NCI-H2196 (cell line): ENCODE measurements around the gene PHF21A.
"Not testable (repeated sequence)": the region's sequence is repeated elsewhere in the genome, so short reads cannot be mapped to it uniquely, and the experiment has no call there.

Experiments
- DNase-seq: peaks from one replicate; lab custom pipeline; 2025; ENCODE audit not compliant: unreplicated experiment; lab: John Stamatoyannopoulos, UW

PHF21A gene

GRCh38 chr11:46036969-46037368 is 84.3 kb downstream of the PHF21A start:
- DNase-seq, result no peak

DNA sequence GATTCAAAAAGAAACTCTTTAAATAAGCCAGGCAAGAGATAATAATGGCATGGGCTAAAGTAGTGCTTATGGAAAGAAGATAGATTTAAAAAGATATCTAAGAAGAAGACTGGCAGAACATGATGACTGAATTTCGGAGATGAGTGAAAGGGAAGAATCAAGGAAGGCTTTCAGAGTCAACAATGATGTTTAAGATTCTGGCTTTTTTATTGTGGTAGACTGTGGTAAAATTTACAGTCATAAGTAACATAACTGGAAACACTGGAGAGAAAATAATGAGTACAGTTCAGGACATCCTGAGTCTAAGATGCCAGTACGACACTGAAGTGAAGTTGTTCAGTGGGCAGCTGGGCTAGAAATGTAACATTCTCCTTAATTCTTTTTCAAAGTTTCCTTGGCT is 85.2 kb downstream of the PHF21A start:
- no peak for DNase-seq

DNA sequence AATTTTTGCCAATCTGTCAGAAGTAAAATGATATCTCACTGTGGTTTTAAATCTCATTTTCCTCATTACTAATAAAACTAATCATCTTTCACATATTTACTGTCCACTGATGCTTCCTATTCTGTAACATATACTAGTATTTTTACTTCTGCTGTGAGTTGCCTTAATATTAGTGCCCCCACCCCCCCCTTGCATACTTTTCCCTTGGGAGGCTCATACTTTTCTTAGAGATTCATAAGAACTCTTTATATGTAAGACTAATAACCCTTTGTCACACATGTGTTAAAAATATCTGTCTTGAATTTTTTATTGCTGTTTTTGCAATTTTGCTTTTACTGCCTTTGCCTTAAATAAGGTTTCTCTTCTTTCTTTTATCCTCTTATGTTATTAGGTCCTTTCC is 87.2 kb downstream of the PHF21A start:
- DNase-seq, result no peak

DNA sequence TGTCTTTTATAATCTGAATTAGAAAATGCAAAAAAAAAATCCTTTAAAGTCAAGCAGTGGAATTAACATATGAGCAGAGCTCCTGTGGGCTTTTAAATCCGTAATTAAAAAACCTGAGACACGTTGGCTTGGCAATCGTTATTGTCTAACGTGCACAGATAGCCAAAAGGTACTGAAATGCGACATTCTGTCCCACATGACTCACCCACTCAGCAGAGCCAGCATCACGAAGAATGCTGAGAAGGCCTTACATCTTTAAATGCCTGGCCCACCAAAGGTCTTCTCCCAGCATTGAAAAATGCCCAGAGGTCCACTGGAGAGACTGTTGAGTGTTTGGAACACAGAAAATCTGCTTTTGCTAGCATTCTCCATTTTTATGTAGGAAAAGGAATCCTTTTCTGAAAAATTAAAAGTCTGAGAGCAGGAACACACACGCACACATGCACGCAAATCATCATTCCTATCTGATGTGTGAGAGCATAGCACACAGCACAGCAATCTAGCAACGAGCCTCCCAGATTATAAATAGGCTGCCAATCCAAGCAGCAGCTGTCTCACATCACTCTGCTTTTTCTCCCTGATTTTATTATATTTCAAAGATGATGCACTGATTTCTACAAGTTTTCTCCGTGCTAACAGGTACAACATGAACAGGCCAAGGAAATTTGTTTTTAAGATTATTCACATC is 94.5 kb downstream of the PHF21A start:
- no peak for DNase-seq

GRCh38 chr11:46020084-46020599 is 101.1 kb downstream of the PHF21A start:
- no peak for DNase-seq

DNA sequence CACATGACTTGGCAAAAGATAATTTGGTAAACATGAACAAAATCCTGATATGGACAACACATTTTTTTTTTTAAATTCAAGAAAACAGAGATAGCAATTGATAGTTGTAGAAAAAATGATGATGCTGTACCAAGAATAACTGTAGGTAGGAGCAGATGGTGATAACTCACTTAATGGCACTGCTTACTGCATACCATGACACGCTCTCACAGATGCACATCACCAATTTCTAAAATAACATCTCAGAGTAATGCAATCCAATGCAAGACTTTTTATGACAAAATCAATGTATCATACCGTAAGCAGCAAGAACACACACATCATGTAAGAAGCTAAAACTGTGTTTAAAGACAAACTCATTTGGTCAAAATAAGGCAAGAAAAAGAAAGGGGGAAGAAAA is 102.6 kb downstream of the PHF21A start:
- DNase-seq, result no peak

- DNase-seq, result no peak
Observed at GRCh38 chr11:46017341-46017740, 103.9 kb downstream of the PHF21A start.

DNA sequence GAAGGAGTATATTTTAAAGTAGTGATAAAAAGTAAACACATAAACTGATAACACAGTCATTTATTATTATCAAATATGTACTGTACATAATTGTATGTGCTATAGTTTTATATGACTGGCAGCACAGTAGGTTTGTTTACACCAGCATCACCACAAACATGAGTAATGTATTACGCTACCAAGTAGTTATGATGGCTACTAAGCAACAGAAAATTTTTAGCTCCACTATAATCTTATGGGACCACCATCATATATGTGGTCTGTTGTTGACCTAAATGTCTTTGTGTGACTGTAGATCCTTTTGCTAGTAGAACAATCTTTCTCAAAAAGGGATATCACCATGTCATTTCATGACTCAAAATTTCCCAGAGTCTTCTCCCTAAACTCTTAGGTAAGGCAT is 105.3 kb downstream of the PHF21A start:
- DNase-seq, result no peak

- DNase-seq, result not testable (repeated sequence)
Observed at GRCh38 chr11:46014168-46014567, 107.1 kb downstream of the PHF21A start.

DNA sequence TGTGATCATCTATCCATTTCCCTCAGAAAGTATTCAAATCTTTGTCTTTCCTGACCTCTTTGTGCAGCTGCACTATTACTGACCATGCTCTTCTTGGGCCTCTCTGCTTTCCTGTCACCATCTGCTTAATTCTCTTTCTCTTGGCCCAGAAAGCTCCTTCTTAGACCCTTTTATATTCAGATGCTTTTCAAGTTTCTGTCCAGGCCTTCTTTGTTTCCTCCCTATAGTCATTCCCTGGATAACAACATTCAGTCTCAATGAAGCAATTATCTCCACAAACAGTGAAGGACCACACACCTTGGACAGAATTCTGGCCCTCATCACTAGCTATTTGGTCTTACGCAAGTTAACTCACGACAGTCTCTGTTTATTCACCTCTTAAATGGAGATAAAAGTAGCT is 109.1 kb downstream of the PHF21A start:
- DNase-seq, result no peak

DNA sequence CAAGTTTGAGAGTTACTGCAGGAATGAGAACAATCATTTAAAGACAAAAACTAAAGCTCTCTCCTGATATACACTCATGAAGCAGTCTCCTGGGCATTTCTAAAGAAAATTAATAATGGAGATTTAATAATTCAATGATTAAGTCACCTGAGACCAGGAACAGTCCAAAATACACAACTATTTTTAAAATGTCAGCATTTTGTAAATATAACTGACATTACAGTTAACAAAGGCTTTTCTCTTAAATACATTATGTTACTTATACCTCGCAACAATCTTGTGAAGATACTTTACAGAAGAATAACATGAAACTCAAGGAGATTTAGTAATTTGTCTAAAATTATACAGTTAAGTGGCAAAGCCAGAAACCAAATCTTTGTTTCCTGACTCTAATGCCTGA is 111.2 kb downstream of the PHF21A start:
- no peak for DNase-seq

DNA sequence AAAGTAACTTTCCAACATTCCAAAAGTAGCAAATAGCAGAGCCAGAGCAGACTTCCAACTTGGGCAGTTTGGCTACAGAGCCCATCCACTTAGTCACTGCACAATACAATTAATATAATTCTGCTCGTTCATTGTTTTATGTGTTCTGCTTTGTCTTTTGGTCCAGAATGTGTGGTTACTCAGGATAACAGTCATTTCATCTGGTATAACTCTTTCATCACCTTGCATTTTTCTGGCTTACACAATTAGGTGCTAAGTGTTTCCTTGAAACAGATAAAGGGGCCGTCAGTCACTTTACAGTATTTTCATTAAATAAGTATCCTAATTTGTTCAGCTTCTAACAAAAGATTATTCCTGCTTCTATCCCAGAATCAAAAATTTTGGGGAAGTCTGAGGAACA is 111.6 kb downstream of the PHF21A start:
- DNase-seq, result no peak

GRCh38 chr11:46006418-46007070 is 114.7 kb downstream of the PHF21A start:
- peak; percentile 77 for DNase-seq

- DNase-seq, result peak; percentile 40
Observed at GRCh38 chr11:46003572-46003971, 117.7 kb downstream of the PHF21A start.

- no peak for DNase-seq
Observed at GRCh38 chr11:46002189-46002588, 119.1 kb downstream of the PHF21A start.

DNA sequence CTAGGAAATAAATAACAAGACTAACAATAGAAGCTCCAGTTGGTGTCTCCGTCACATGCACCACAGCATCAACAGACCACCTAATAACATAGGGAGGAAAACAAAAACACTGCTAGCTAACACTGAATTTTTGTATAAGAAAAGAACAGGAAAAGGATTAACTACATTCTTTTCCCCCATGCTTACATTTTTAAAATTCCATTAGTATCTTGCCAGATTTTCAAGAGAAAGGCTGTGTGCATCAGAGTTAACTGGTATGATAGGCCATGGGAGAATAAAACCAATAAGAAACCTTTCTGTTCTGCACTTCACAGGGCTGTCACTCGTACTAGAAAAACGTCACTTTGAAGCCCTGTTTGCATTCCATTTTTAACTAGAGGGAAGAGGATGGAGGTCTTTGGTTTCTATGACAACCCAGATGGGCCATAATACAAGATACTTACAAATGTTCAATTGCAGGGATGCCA is 119.8 kb downstream of the PHF21A start:
- no peak for DNase-seq

GRCh38 chr11:45997599-45997998 is 123.7 kb downstream of the PHF21A start:
- no peak for DNase-seq

- DNase-seq, result no peak
Observed at GRCh38 chr11:45995342-45995734, 125.9 kb downstream of the PHF21A start.

GRCh38 chr11:45994371-45995341 is 126.6 kb downstream of the PHF21A start:
- no peak for DNase-seq

- no peak for DNase-seq
Observed at GRCh38 chr11:45993531-45994001, 127.7 kb downstream of the PHF21A start.

DNA sequence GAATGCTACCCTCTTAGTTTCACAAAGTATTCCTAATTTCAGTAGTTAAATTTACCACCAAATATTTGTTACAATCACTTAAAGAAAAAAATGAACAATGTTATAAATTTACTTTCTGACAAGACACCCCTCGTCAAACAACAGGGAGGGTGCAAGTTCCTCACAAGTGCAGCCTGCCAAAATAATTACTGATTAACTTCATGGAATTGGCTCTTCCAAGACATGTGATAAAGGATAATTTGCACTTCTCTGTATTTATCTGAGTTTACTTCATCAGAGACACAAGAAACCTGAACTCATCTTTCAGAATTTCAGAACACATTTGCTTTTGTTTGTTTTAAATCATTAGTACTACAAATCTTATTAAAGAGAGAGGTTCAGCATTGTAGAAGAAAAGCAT is 132.3 kb downstream of the PHF21A start:
- no peak for DNase-seq
